Neural cell (in vitro differentiated cells): Measurements from ENCODE around the gene USP35. TPM values are rescaled to one million over a fixed set of nuclear protein-coding genes. Genes with fewer than 3 reads are reported as not detected.

Experiments
- H2AFZ ChIP-seq: fragments of 200-600, 300-800 bp; sonication (generic), shearing (Covaris generic); 2 replicates; pipeline ENCODE4 v1.6.0; 2014; ENCODE audit warnings: low read depth, mild to moderate bottlenecking, antibody characterized with exemption, low read length, moderate library complexity
- H3F3A ChIP-seq: fragments of 200-600 bp; shearing (Covaris generic); 2 replicates; pipeline ENCODE4 v1.6.1; 2016; ENCODE audit warnings: mild to moderate bottlenecking, moderate library complexity, mixed read lengths, antibody characterized with exemption, low read length; ENCODE audit not compliant: insufficient read depth, poor library complexity, severe bottlenecking
- H3K27ac ChIP-seq: fragments of 200-600, 300-800 bp; sonication (generic), shearing (Covaris generic); 2 replicates; pipeline ENCODE4 v1.5.1; 2014; ENCODE audit warnings: mild to moderate bottlenecking, low read length, moderate library complexity
- H3K27me3 ChIP-seq: fragments of 300-800, 200-600 bp; sonication (generic), shearing (Covaris generic); 2 replicates; pipeline ENCODE4 v1.6.0; 2014; ENCODE audit warnings: mild to moderate bottlenecking, low read depth, low read length, moderate library complexity; ENCODE audit not compliant: insufficient read depth
- H3K36me3 ChIP-seq: fragments of 300-800, 200-600 bp; sonication (generic), shearing (Covaris generic); 2 replicates; pipeline ENCODE4 v1.5.1; 2014; ENCODE audit warnings: mild to moderate bottlenecking, antibody characterized with exemption, low read length, moderate library complexity; ENCODE audit not compliant: insufficient read depth
- H3K4me2 ChIP-seq: fragments of 300-800, 200-600 bp; sonication (generic), shearing (Covaris generic); 2 replicates; pipeline ENCODE4 v1.6.0; 2014; ENCODE audit warnings: mild to moderate bottlenecking, low read length
- H3K4me3 ChIP-seq: fragments of 300-800, 200-600 bp; sonication (generic), shearing (Covaris generic); 2 replicates; pipeline ENCODE4 v1.5.1; 2014; ENCODE audit warnings: mild to moderate bottlenecking, low read length, moderate library complexity
- H3K79me2 ChIP-seq: fragments of 200-600 bp; shearing (Covaris generic); replicated peaks from 2 replicates; pipeline ENCODE4 v1.6.0; 2014; ENCODE audit warnings: mild to moderate bottlenecking, low read length, moderate library complexity; ENCODE audit not compliant: insufficient read depth
- H3K9ac ChIP-seq: fragments of 300-800, 200-600 bp; sonication (generic), shearing (Covaris generic); 2 replicates; pipeline ENCODE4 v1.6.1; 2016; ENCODE audit warnings: mild to moderate bottlenecking, low read length, mixed read lengths
- H3K9me2 ChIP-seq: fragments of 200-600 bp; shearing (Covaris generic); 2 replicates; pipeline ENCODE4 v1.6.1; 2016; ENCODE audit warnings: mild to moderate bottlenecking, low read length, mixed read lengths; ENCODE audit not compliant: insufficient read depth
- H3K9me3 ChIP-seq: fragments of 200-600, 300-800 bp; sonication (generic), shearing (Covaris generic); 2 replicates; pipeline ENCODE4 v1.6.1; 2016; ENCODE audit warnings: mild to moderate bottlenecking, mixed run types, low read length, moderate library complexity, mixed read lengths
- H4K20me1 ChIP-seq: fragments of 200-600 bp; shearing (Covaris generic); 2 replicates; pipeline ENCODE4 v1.6.1; 2016; ENCODE audit warnings: mild to moderate bottlenecking, mixed run types; ENCODE audit not compliant: insufficient read depth
- EP300 ChIP-seq: fragments of 450-650 bp; conservative IDR thresholded peaks from 2 replicates; pipeline ENCODE4 v1.6.1; 2014; ENCODE audit warnings: antibody characterized with exemption, mild to moderate bottlenecking, moderate library complexity; ENCODE audit not compliant: poor library complexity, severe bottlenecking
- EZH2 ChIP-seq: fragments of 200-600, 300-800 bp; shearing (Covaris generic), sonication (generic); IDR thresholded peaks from 2 replicates; pipeline ENCODE4 v1.6.1; 2014; ENCODE audit warnings: antibody characterized with exemption, low read length, borderline replicate concordance, mild to moderate bottlenecking; ENCODE audit not compliant: insufficient read depth, poor library complexity, severe bottlenecking
- MXI1 ChIP-seq: fragments of 450-650 bp; conservative IDR thresholded peaks from 2 replicates; pipeline ENCODE4 v1.6.1; 2014; ENCODE audit warnings: antibody characterized with exemption, mild to moderate bottlenecking; ENCODE audit not compliant: poor library complexity, severe bottlenecking
- POLR2AphosphoS5 ChIP-seq: IDR thresholded peaks from 2 replicates; pipeline ENCODE4 v1.6.1; 2012
- RAD21 ChIP-seq: fragments of 450-650 bp; conservative IDR thresholded peaks from 2 replicates; pipeline ENCODE4 v1.6.1; 2014; ENCODE audit warnings: antibody characterized with exemption, mild to moderate bottlenecking, moderate library complexity
- SMC3 ChIP-seq: fragments of 450-650 bp; conservative IDR thresholded peaks from 2 replicates; pipeline ENCODE4 v1.6.1; 2014; ENCODE audit warnings: antibody characterized with exemption, mild to moderate bottlenecking, moderate library complexity; ENCODE audit not compliant: poor library complexity
- TAF1 ChIP-seq: IDR thresholded peaks from 2 replicates; pipeline ENCODE4 v1.6.1; 2012; ENCODE audit warnings: low read depth
- polyA plus RNA-seq: library from polyadenylated mRNA; depleted of rRNA; stranded (reverse); fragments of >200 nt; gene quantifications from 2 replicates; pipeline ENCODE4 v1.2.3, GENCODE V29; 2014
- TF ChIP-seq, protein P1 (sequence below): fragments of 450-650 bp; IDR thresholded peaks from 2 replicates; pipeline ENCODE4 v1.5.1; 2014; ENCODE audit warnings: antibody characterized with exemption, mild to moderate bottlenecking, moderate library complexity; ENCODE audit not compliant: poor library complexity, severe bottlenecking
- TF ChIP-seq, protein P2 (sequence below): IDR thresholded peaks from 2 replicates; pipeline ENCODE4 v1.6.1; 2012; ENCODE audit warnings: borderline replicate concordance

The USP35 gene
- polyA plus RNA-seq, 1 donor from 2014 or later = 12.9 TPM

DNA sequence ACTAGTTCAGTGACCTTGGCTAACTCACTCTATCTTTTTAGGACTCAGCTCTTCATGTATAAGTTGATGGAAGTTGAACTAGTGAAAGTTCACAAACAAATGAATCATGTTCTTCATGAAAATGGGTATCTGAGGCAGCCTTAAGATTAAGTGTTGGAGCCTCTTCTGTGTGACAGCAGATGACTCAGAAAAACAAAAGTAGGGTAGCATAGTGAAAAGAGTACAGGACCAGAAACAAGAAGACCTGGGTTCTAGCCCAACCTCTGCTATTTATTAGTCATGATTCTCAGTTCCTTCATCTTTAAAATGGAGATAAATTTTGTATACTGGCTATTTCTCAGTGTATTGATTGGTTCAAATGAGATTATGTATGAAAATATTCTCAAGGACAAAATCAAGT lies 60.2 kb downstream of the USP35 start:
- H3K4me3 ChIP-seq = no peak overlapping the region
- no peak overlapping the region for H3K27ac ChIP-seq
- no peaks in the 10 kb centered on the region for H3K9me3 ChIP-seq
- no peak overlapping the region for H3K4me2 ChIP-seq
- no peaks in the 10 kb centered on the region for H3K79me2 ChIP-seq
- TF ChIP-seq EP300 (no peak), MXI1 (no peak), TAF1 (no peak), EZH2 (no peak), SMC3 (no peak), RAD21 (no peak), POLR2AphosphoS5 (no peak)
- TF ChIP-seq, protein P1, sequence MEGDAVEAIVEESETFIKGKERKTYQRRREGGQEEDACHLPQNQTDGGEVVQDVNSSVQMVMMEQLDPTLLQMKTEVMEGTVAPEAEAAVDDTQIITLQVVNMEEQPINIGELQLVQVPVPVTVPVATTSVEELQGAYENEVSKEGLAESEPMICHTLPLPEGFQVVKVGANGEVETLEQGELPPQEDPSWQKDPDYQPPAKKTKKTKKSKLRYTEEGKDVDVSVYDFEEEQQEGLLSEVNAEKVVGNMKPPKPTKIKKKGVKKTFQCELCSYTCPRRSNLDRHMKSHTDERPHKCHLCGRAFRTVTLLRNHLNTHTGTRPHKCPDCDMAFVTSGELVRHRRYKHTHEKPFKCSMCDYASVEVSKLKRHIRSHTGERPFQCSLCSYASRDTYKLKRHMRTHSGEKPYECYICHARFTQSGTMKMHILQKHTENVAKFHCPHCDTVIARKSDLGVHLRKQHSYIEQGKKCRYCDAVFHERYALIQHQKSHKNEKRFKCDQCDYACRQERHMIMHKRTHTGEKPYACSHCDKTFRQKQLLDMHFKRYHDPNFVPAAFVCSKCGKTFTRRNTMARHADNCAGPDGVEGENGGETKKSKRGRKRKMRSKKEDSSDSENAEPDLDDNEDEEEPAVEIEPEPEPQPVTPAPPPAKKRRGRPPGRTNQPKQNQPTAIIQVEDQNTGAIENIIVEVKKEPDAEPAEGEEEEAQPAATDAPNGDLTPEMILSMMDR = no peak
- TF ChIP-seq, protein P2, sequence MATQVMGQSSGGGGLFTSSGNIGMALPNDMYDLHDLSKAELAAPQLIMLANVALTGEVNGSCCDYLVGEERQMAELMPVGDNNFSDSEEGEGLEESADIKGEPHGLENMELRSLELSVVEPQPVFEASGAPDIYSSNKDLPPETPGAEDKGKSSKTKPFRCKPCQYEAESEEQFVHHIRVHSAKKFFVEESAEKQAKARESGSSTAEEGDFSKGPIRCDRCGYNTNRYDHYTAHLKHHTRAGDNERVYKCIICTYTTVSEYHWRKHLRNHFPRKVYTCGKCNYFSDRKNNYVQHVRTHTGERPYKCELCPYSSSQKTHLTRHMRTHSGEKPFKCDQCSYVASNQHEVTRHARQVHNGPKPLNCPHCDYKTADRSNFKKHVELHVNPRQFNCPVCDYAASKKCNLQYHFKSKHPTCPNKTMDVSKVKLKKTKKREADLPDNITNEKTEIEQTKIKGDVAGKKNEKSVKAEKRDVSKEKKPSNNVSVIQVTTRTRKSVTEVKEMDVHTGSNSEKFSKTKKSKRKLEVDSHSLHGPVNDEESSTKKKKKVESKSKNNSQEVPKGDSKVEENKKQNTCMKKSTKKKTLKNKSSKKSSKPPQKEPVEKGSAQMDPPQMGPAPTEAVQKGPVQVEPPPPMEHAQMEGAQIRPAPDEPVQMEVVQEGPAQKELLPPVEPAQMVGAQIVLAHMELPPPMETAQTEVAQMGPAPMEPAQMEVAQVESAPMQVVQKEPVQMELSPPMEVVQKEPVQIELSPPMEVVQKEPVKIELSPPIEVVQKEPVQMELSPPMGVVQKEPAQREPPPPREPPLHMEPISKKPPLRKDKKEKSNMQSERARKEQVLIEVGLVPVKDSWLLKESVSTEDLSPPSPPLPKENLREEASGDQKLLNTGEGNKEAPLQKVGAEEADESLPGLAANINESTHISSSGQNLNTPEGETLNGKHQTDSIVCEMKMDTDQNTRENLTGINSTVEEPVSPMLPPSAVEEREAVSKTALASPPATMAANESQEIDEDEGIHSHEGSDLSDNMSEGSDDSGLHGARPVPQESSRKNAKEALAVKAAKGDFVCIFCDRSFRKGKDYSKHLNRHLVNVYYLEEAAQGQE = no peak
- H3K9ac ChIP-seq = no peak overlapping the region
- no peaks in the 10 kb centered on the region for H4K20me1 ChIP-seq
- H3K36me3 ChIP-seq = no peaks in the 10 kb centered on the region
- H3F3A ChIP-seq = no peaks in the 10 kb centered on the region
- no peaks in the 10 kb centered on the region for H3K27me3 ChIP-seq
- no peaks in the 10 kb centered on the region for H3K9me2 ChIP-seq
- no peak overlapping the region for H2AFZ ChIP-seq

DNA sequence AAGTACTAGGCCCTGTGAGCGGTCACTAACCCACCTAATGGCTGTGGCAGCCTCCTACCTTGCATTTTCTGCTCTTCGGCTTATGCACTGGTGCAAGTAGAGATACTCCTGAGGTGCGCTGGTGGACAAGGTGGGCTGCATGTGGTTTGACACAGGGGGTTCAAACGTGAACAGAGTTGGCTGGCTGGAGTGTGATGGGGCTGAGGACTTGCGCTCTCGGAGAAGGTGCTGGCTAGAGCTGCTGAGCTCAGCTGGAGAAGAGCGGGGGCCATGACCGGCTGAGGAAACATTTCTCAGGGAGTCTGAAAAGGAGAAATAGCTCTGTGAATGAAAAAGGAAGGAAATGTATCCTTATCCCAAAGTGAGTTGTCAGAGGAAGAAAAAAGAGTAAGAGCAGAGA lies 61.4 kb downstream of the USP35 start:
- Histone ChIP-seq H3K4me2 (no peak overlapping the region), H3K9me3 (no peaks in the 10 kb centered on the region), H3K4me3 (no peak overlapping the region), H3K27ac (no peak overlapping the region), H3F3A (no peaks in the 10 kb centered on the region), H3K36me3 (no peaks in the 10 kb centered on the region), H4K20me1 (no peaks in the 10 kb centered on the region), H3K27me3 (no peaks in the 10 kb centered on the region), H3K9ac (no peak overlapping the region), H3K79me2 (no peaks in the 10 kb centered on the region), H3K9me2 (no peaks in the 10 kb centered on the region), H2AFZ (no peak overlapping the region)
- TF ChIP-seq, protein P2 = no peak
- TF ChIP-seq, protein P1 = no peak
- TF ChIP-seq RAD21 (no peak), POLR2AphosphoS5 (no peak), MXI1 (no peak), EP300 (no peak)
